ENCODE results near the gene SCAMP2. TPM values are rescaled to one million over a fixed set of nuclear protein-coding genes. Genes with fewer than 3 reads are reported as not detected.

Gene SCAMP2
- total and polyA plus RNA-seq, 4 donors: 21.7 to 42.5 (median 29.1) TPM

- H3K27ac ChIP-seq (ENCODE audit: low read depth in 1 of 2, low read length in 2 of 2): no peak overlapping the region
- no peaks in the 10 kb centered on the region for H3K27me3 ChIP-seq (ENCODE audit: control insufficient read depth in 4 of 4, insufficient read depth in 4 of 4, low read length in 3 of 4)
- H3K4me3 ChIP-seq (ENCODE audit: low read depth in 1 of 3, low read length in 3 of 3): no peak overlapping the region
- DNase-seq (ENCODE audit: low spot score): no peak
- H3K9me3 ChIP-seq (ENCODE audit: control insufficient read depth in 4 of 4, low read length in 3 of 4): no peaks in the 10 kb centered on the region
- peaks cover 8 to 39% (median 27%) of the 10 kb centered on the region in 4 donors for H3K36me3 ChIP-seq (ENCODE audit: control insufficient read depth in 4 of 4, insufficient read depth in 3 of 4, low read depth in 1 of 4, low read length in 3 of 4)
- peaks cover 19 to 43% (median 38%) of the 10 kb centered on the region in 4 donors for H3K4me1 ChIP-seq (ENCODE audit: control insufficient read depth in 4 of 4, insufficient read depth in 4 of 4, low read length in 3 of 4)
- no peak for TF ChIP-seq FOXA2 (IDR thresholded peaks at IDR 0.05)
- TF ChIP-seq JUND (IDR thresholded peaks at IDR 0.05): no peak
- no peak for TF ChIP-seq YY1 (IDR thresholded peaks at IDR 0.05)
- no peak overlapping the region for H3K9ac ChIP-seq (ENCODE audit: low read depth in 1 of 2, low read length in 2 of 2)
- WGBS: 88% methylated on average over 18 of the region's 18 CpGs
Observed at GRCh38 chr15:74801311-74801997, 71.7 kb downstream of the SCAMP2 start.

GRCh38 chr15:74800559-74801094 is 72.5 kb downstream of the SCAMP2 start:
- TF ChIP-seq, protein P1, sequence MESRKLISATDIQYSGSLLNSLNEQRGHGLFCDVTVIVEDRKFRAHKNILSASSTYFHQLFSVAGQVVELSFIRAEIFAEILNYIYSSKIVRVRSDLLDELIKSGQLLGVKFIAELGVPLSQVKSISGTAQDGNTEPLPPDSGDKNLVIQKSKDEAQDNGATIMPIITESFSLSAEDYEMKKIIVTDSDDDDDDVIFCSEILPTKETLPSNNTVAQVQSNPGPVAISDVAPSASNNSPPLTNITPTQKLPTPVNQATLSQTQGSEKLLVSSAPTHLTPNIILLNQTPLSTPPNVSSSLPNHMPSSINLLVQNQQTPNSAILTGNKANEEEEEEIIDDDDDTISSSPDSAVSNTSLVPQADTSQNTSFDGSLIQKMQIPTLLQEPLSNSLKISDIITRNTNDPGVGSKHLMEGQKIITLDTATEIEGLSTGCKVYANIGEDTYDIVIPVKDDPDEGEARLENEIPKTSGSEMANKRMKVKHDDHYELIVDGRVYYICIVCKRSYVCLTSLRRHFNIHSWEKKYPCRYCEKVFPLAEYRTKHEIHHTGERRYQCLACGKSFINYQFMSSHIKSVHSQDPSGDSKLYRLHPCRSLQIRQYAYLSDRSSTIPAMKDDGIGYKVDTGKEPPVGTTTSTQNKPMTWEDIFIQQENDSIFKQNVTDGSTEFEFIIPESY (IDR thresholded peaks at IDR 0.05): no peak
- Histone ChIP-seq H3K36me3 (ENCODE audit: control insufficient read depth in 4 of 4, insufficient read depth in 3 of 4, low read depth in 1 of 4, low read length in 3 of 4) (peaks cover 8 to 39% (median 27%) of the 10 kb centered on the region in 4 donors), H3K27ac (ENCODE audit: low read depth in 1 of 2, low read length in 2 of 2) (no peak overlapping the region), H3K4me3 (ENCODE audit: low read depth in 1 of 3, low read length in 3 of 3) (no peak overlapping the region), H3K4me1 (ENCODE audit: control insufficient read depth in 4 of 4, insufficient read depth in 4 of 4, low read length in 3 of 4) (peaks cover 23 to 51% (median 43%) of the 10 kb centered on the region in 4 donors), H3K9ac (ENCODE audit: low read depth in 1 of 2, low read length in 2 of 2) (no peak overlapping the region), H3K27me3 (ENCODE audit: control insufficient read depth in 4 of 4, insufficient read depth in 4 of 4, low read length in 3 of 4) (no peaks in the 10 kb centered on the region), H3K9me3 (ENCODE audit: control insufficient read depth in 4 of 4, low read length in 3 of 4) (no peaks in the 10 kb centered on the region)
- 87% methylated on average over 20 of the region's 20 CpGs for WGBS
- no peak for DNase-seq (ENCODE audit: low spot score)

- Histone ChIP-seq H3K27ac (ENCODE audit: low read depth in 1 of 2, low read length in 2 of 2) (peak overlapping the region; percentile 76 to 77), H3K4me1 (ENCODE audit: control insufficient read depth in 4 of 4, insufficient read depth in 4 of 4, low read length in 3 of 4) (peaks cover 23 to 56% (median 48%) of the 10 kb centered on the region in 4 donors), H3K36me3 (ENCODE audit: control insufficient read depth in 4 of 4, insufficient read depth in 3 of 4, low read depth in 1 of 4, low read length in 3 of 4) (peaks cover 8 to 39% (median 27%) of the 10 kb centered on the region in 4 donors), H3K27me3 (ENCODE audit: control insufficient read depth in 4 of 4, insufficient read depth in 4 of 4, low read length in 3 of 4) (no peaks in the 10 kb centered on the region), H3K4me3 (ENCODE audit: low read depth in 1 of 3, low read length in 3 of 3) (no peak overlapping the region), H3K9ac (ENCODE audit: low read depth in 1 of 2, low read length in 2 of 2) (peak overlapping the region in 1 of 2 donors; percentile 10), H3K9me3 (ENCODE audit: control insufficient read depth in 4 of 4, low read length in 3 of 4) (no peaks in the 10 kb centered on the region)
- 25% methylated on average over 18 of the region's 18 CpGs for WGBS
- DNase-seq (ENCODE audit: low spot score): peak; percentile 86
- TF ChIP-seq HNF4G (IDR thresholded peaks at IDR 0.05) (no peak), NR2F2 (IDR thresholded peaks at IDR 0.05) (peak; percentile 7), RAD21 (IDR thresholded peaks at IDR 0.05) (peak; percentile 97 to 99), GABPA (IDR thresholded peaks at IDR 0.05 in 1 of 2, conservative IDR thresholded peaks at IDR 0.05 in 1 of 2) (no peak), TAF1 (conservative IDR thresholded peaks at IDR 0.05) (no peak), FOXA2 (IDR thresholded peaks at IDR 0.05) (no peak), SP1 (IDR thresholded peaks at IDR 0.05) (peak; percentile 43), YY1 (IDR thresholded peaks at IDR 0.05) (no peak), MAX (IDR thresholded peaks at IDR 0.05) (peak; percentile 7), HNF4A (conservative IDR thresholded peaks at IDR 0.05) (peak; percentile 19 to 63), RXRA (IDR thresholded peaks at IDR 0.05) (peak; percentile 61 to 77), FOXA1 (IDR thresholded peaks at IDR 0.05) (no peak), REST (IDR thresholded peaks at IDR 0.05) (no peak), EGR1 (IDR thresholded peaks at IDR 0.05; ENCODE audit: low read depth in 2 of 2) (no peak)
- TF ChIP-seq, protein P2, sequence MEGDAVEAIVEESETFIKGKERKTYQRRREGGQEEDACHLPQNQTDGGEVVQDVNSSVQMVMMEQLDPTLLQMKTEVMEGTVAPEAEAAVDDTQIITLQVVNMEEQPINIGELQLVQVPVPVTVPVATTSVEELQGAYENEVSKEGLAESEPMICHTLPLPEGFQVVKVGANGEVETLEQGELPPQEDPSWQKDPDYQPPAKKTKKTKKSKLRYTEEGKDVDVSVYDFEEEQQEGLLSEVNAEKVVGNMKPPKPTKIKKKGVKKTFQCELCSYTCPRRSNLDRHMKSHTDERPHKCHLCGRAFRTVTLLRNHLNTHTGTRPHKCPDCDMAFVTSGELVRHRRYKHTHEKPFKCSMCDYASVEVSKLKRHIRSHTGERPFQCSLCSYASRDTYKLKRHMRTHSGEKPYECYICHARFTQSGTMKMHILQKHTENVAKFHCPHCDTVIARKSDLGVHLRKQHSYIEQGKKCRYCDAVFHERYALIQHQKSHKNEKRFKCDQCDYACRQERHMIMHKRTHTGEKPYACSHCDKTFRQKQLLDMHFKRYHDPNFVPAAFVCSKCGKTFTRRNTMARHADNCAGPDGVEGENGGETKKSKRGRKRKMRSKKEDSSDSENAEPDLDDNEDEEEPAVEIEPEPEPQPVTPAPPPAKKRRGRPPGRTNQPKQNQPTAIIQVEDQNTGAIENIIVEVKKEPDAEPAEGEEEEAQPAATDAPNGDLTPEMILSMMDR (IDR thresholded peaks at IDR 0.05; ENCODE audit: low read depth, low read length, missing input control): peak; percentile 98
- TF ChIP-seq, protein P3, sequence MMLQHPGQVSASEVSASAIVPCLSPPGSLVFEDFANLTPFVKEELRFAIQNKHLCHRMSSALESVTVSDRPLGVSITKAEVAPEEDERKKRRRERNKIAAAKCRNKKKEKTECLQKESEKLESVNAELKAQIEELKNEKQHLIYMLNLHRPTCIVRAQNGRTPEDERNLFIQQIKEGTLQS (IDR thresholded peaks at IDR 0.05): no peak
Observed at GRCh38 chr15:74799856-74800558, 73.2 kb downstream of the SCAMP2 start.

All from liver (tissue), 9 donors.